Effector memory CD8-positive, alpha-beta T cell (primary cell): Measurements from ENCODE around the gene FAAP20.

ENCODE experiments used
- ATAC-seq: fragments of 150-1000 bp; cut with Tn5 transposase; replicated peaks from 2 replicates; pipeline ENCODE4 v1.10.0; 2021; ENCODE audit warnings: mild to moderate bottlenecking, moderate library complexity
- DNase-seq, 3 experiments: peaks; one replicate each; pipeline ENCODE4 v3.0.0; 2021
- H3K27ac Mint-ChIP-seq, 2 donors: one replicate each; pipeline ENCODE4 v1.8.0; 2022; ENCODE audit warnings: mild to moderate bottlenecking in 2 of 2, mixed read lengths in 2 of 2, moderate library complexity in 2 of 2
- H3K27me3 Mint-ChIP-seq, 2 donors: one replicate each; pipeline ENCODE4 v1.8.0; 2022; ENCODE audit warnings: mixed read lengths in 2 of 2
- H3K36me3 Mint-ChIP-seq: one replicate; pipeline ENCODE4 v1.8.0; 2022; ENCODE audit warnings: mild to moderate bottlenecking, moderate library complexity, mixed read lengths; ENCODE audit not compliant: insufficient read depth
- H3K4me1 Mint-ChIP-seq, 2 donors: one replicate each; pipeline ENCODE4 v1.8.0; 2022; ENCODE audit warnings: low read depth in 2 of 2, mixed read lengths in 2 of 2
- H3K4me3 Mint-ChIP-seq, 2 donors: one replicate each; pipeline ENCODE4 v1.8.0; 2022; ENCODE audit warnings: mild to moderate bottlenecking in 2 of 2, mixed read lengths in 2 of 2, moderate library complexity in 2 of 2
- H3K9me3 Mint-ChIP-seq, 2 donors: one replicate each; pipeline ENCODE4 v1.8.0; 2022; ENCODE audit warnings: mixed read lengths in 2 of 2

FAAP20 gene

DNA sequence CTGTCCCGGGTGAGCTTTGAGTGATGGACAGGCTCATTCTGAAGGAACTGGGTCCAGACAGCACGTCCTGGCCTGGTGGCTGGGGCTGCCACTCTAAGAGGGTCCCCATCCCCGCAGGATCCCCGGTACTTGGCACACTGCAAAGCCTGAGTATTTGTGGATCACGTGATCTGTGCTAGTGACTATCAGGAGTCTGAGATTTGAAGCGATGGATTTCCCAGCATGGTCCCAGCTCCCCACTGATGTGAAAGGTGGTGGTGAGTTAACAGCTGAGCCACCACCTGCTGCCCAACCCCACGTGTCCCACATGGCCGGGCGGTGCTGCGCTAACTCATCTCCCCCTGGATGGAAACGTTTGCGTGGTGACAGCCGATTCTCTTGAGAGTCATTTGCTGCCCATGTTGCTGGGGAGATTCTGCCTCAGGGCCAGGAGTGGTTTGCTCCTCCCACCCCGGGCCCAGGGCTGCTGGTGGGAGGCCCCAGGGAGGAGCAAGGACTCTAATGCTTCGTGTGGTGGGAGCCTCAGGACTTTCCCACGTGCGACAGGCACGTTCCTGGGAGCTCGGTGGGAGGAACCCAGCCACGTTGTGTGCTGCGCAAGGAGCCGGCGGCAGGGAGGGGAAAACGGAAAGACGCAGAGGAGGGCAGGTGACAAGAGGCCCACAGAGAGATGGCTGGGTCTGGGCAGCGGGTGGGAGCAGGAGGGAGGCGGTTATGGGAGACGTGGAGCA, 15.1 kb downstream of the FAAP20 start:
- peaks cover 16% of the 10 kb centered on the region for H3K36me3 Mint-ChIP-seq
- no peaks in the 10 kb centered on the region for H3K27me3 Mint-ChIP-seq
- DNase-seq (no peak), ATAC-seq (no peak)
- H3K27ac Mint-ChIP-seq, result no peak overlapping the region
- H3K9me3 Mint-ChIP-seq, result no peaks in the 10 kb centered on the region
- no peak overlapping the region for H3K4me3 Mint-ChIP-seq
- H3K4me1 Mint-ChIP-seq, result peaks cover 3 to 4% of the 10 kb centered on the region in 2 donors

DNA sequence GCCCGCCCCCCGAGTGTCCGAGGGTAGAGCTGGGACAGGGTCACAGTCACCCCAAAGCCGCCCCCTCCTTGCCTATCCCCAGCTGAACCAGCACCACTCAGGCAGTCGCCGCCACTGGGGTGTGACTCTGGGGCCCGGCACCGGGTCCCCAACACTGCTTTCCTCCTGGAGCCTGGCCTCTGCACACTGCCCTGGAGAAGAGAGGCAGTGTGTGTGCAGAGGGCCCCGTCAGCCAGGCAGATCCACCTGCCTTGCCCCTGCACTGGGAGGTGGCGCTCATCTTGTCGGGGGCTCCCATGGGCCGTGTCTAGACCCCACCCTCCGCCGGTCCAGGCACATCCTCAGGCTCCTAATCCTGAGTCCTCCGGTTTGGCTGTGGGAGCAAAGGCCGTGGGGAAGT, 15.7 kb downstream of the FAAP20 start:
- Mint-ChIP-seq H3K4me1 (peaks cover 4 to 7% of the 10 kb centered on the region in 2 donors), H3K27ac (no peak overlapping the region), H3K9me3 (no peaks in the 10 kb centered on the region), H3K4me3 (no peak overlapping the region), H3K36me3 (peaks cover 16% of the 10 kb centered on the region), H3K27me3 (no peaks in the 10 kb centered on the region)
- no peak for ATAC-seq
- no peak for DNase-seq

DNA sequence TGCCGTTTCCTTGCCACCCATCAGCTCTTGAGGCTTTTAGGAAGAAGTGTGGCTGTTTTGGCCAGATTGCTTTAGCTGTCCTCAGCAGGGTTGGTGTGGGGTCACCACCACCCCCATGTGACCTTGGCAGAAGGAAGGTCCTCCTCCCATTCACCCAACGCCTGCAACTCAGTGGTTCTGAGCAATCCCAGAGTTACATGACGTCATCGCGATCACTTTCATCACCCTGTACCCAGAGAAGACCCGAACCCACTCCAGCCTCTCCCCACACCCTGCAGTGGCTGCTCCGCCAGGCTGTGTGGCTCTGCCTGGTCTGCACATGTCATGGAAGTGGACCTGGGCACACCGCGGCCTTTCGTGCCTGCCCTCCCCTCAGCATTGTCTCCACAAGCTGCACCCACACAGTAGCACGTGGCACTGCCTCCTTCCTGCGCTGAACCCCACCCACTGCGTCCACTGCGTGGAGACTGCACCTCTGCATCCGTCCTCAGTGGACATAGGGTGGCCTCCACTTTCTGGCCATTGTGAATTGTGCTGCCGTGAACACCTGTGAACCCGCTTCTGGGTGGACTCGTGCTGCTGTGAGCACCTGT, 16.5 kb downstream of the FAAP20 start:
- Mint-ChIP-seq H3K27me3 (no peaks in the 10 kb centered on the region), H3K27ac (peak overlapping the region in 1 of 2 donors; percentile 41), H3K36me3 (peaks cover 16% of the 10 kb centered on the region), H3K9me3 (no peaks in the 10 kb centered on the region), H3K4me1 (peaks cover 4 to 10% of the 10 kb centered on the region in 2 donors), H3K4me3 (no peak overlapping the region)
- DNase-seq (no peak), ATAC-seq (no peak)

DNA sequence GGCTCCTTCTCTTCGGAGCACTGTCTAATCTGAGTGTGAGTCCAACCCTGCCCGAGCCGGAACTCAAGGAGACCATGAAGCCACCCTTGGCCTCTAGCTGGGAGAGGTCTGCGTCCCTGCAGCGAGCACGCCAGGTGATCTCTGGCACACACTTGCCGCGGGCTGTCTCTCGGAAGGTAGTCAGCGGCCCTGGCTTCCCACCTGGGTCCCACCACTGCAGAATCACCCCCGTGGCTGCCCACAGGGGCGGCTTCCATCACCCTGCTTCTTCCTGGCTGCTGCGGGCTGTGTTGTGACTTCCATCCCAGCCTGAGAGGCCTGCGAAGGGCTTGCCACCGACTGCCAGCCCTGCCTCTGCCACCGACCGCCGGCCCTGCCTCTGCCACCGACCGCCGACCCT, 17.0 kb downstream of the FAAP20 start:
- no peaks in the 10 kb centered on the region for H3K9me3 Mint-ChIP-seq
- peaks cover 16% of the 10 kb centered on the region for H3K36me3 Mint-ChIP-seq
- H3K4me3 Mint-ChIP-seq, result no peak overlapping the region
- no peaks in the 10 kb centered on the region for H3K27me3 Mint-ChIP-seq
- no peak for ATAC-seq
- H3K4me1 Mint-ChIP-seq, result peaks cover 4 to 11% of the 10 kb centered on the region in 2 donors
- no peak for DNase-seq
- peak overlapping the region in 1 of 2 donors; percentile 41 for H3K27ac Mint-ChIP-seq

DNA sequence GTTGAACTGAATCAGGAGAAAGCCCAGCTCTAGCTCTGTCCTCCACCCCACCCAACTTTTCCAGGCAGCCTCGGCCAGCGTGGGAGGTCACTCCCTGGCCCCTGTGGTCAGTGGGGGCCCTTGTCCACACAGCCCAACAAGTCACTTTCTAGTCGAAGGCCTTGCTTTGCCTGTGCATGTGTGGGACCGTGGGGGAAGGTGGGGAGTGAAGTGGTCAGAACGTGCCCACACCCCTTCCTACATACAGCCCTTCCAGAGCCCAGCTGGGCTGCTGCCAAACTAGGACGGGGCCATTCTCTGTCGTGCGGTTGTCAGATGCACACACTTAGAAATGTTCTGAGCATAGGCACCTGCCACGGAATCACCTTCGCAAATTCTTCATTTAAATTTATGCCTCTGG, 18.0 kb downstream of the FAAP20 start:
- H3K9me3 Mint-ChIP-seq, result no peaks in the 10 kb centered on the region
- H3K27me3 Mint-ChIP-seq, result no peaks in the 10 kb centered on the region
- ATAC-seq (no peak), DNase-seq (no peak)
- no peak overlapping the region for H3K27ac Mint-ChIP-seq
- no peak overlapping the region for H3K4me3 Mint-ChIP-seq
- peaks cover 4 to 11% of the 10 kb centered on the region in 2 donors for H3K4me1 Mint-ChIP-seq
- peaks cover 16% of the 10 kb centered on the region for H3K36me3 Mint-ChIP-seq

GRCh38 chr1:2175681-2176454, 18.7 kb downstream of the FAAP20 start:
- ATAC-seq (no peak), DNase-seq (no peak)
- no peaks in the 10 kb centered on the region for H3K27me3 Mint-ChIP-seq
- no peak overlapping the region for H3K27ac Mint-ChIP-seq
- H3K36me3 Mint-ChIP-seq, result peaks cover 16% of the 10 kb centered on the region
- H3K4me3 Mint-ChIP-seq, result no peak overlapping the region
- H3K4me1 Mint-ChIP-seq, result peaks cover 4 to 11% of the 10 kb centered on the region in 2 donors
- H3K9me3 Mint-ChIP-seq, result no peaks in the 10 kb centered on the region

DNA sequence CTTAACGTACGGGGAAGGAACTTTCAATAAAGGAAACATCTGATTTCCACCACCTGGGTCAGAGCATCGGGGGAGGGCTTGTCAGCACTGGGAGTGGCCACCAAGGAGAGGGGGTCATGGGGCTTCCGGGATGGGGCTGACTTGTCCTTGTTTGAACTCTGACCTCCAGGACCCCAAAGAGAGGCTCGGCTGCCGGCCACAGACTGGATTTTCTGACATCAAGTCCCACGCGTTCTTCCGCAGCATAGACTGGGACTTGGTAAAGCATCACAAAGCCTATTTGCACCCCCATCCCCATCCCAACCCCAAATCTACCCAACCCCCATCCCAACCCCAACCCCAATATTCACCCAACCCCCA, 19.5 kb downstream of the FAAP20 start:
- Mint-ChIP-seq H3K9me3 (no peaks in the 10 kb centered on the region), H3K36me3 (peaks cover 16% of the 10 kb centered on the region), H3K4me1 (peaks cover 4 to 11% of the 10 kb centered on the region in 2 donors), H3K4me3 (no peak overlapping the region), H3K27me3 (no peaks in the 10 kb centered on the region), H3K27ac (peak overlapping the region in 1 of 2 donors; percentile 85)
- no peak for ATAC-seq
- DNase-seq, result no peak

- peak overlapping the region; percentile 41 to 85 for H3K27ac Mint-ChIP-seq
- DNase-seq, result no peak
- peak; percentile 43 for ATAC-seq
Measured at GRCh38 chr1:2174348-2175054, 20.1 kb downstream of the FAAP20 start.

DNA sequence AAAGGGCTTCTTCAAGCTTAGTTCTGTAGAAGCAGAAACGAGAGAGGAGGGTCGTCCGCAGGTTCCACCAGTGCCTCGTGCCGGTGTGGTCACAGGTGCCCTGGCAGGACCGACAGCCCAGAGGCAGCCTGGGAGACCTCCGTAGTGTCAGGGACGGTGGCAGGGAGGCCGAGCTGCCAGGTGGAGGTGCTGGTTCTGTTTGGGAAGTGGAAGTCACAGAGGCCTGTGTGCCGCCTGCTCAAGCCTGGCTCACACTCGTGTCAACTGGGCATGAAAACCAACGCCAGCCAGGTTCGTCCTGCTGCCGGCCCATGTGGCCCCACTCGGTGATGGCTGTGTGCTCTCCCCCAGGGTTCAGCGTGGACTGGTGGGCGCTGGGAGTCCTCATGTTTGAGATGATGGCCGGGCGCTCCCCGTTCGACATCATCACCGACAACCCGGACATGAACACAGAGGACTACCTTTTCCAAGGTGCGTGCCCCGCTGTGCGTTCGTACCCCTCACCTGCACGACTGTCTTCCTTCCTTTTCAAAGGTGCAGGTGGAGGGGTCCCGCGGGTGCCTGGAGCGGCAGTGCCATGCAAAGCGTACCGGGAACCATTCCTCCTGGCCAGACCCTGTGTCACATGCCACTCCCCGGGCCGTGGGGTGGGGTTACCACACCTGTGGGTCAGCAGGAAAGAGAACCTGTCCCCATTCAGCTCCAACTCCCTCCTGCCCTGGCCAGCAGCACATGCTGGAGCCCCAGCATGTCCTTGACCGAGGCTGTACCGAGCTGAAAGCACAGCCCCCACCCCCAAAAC, 20.8 kb downstream of the FAAP20 start:
- H3K4me3 Mint-ChIP-seq, result no peak overlapping the region
- H3K9me3 Mint-ChIP-seq, result no peaks in the 10 kb centered on the region
- H3K4me1 Mint-ChIP-seq, result peaks cover 4 to 11% of the 10 kb centered on the region in 2 donors
- peak overlapping the region in 1 of 2 donors; percentile 41 for H3K27ac Mint-ChIP-seq
- ATAC-seq (no peak), DNase-seq (no peak)
- H3K27me3 Mint-ChIP-seq, result no peaks in the 10 kb centered on the region
- H3K36me3 Mint-ChIP-seq, result peaks cover 19% of the 10 kb centered on the region

More at GRCh38 chr1:2174348-2175054, 20.1 kb downstream of the FAAP20 start:
- peaks cover 4 to 11% of the 10 kb centered on the region in 2 donors for H3K4me1 Mint-ChIP-seq
- H3K9me3 Mint-ChIP-seq, result no peaks in the 10 kb centered on the region
- H3K36me3 Mint-ChIP-seq, result peaks cover 19% of the 10 kb centered on the region
- H3K4me3 Mint-ChIP-seq, result no peak overlapping the region
- no peaks in the 10 kb centered on the region for H3K27me3 Mint-ChIP-seq

GRCh38 chr1:2172551-2173146, 21.9 kb downstream of the FAAP20 start:
- no peak for DNase-seq
- no peaks in the 10 kb centered on the region for H3K27me3 Mint-ChIP-seq
- H3K4me3 Mint-ChIP-seq, result no peak overlapping the region
- ATAC-seq, result no peak
- peaks cover 4 to 8% of the 10 kb centered on the region in 2 donors for H3K4me1 Mint-ChIP-seq
- H3K36me3 Mint-ChIP-seq, result peaks cover 20% of the 10 kb centered on the region
- H3K27ac Mint-ChIP-seq, result peak overlapping the region; percentile 23 to 58
- H3K9me3 Mint-ChIP-seq, result no peaks in the 10 kb centered on the region

- DNase-seq (no peak), ATAC-seq (no peak)
- peak overlapping the region in 1 of 2 donors; percentile 23 for H3K27ac Mint-ChIP-seq
- no peaks in the 10 kb centered on the region for H3K27me3 Mint-ChIP-seq
- H3K9me3 Mint-ChIP-seq, result no peaks in the 10 kb centered on the region
- H3K4me1 Mint-ChIP-seq, result peaks cover 4 to 8% of the 10 kb centered on the region in 2 donors
- no peak overlapping the region for H3K4me3 Mint-ChIP-seq
- peaks cover 17% of the 10 kb centered on the region for H3K36me3 Mint-ChIP-seq
Measured at GRCh38 chr1:2172012-2172411, 22.6 kb downstream of the FAAP20 start.

DNA sequence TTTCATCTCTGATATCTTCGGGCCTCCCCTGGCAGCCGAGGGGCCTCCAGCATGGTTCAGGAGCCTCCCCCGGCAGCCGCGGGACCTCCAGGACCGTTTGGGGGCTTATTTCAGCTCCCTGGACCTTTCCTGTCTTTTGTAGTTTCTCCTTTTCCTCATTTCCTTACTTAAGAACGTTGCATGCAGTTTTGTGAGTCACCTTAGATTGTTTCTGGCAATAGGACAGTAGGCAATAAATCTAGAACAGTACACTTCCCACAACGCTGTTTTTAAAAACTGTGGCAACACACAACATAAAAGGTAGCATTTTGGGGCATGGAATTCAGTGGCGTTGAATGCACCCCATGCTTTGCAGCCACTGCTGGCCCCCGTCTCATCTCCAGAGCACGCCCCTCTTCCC, 24.4 kb downstream of the FAAP20 start:
- ATAC-seq, result no peak
- H3K36me3 Mint-ChIP-seq, result peaks cover 22% of the 10 kb centered on the region

More for the DNA sequence above, 24.4 kb downstream of the FAAP20 start:
- Mint-ChIP-seq H3K9me3 (no peaks in the 10 kb centered on the region), H3K27ac (no peak overlapping the region), H3K27me3 (no peaks in the 10 kb centered on the region), H3K4me1 (peaks cover 0 to 8% of the 10 kb centered on the region in 2 donors), H3K4me3 (no peak overlapping the region)
- DNase-seq, result no peak
